ENCODE data around the gene TRIM54.

The TRIM54 gene

DNA sequence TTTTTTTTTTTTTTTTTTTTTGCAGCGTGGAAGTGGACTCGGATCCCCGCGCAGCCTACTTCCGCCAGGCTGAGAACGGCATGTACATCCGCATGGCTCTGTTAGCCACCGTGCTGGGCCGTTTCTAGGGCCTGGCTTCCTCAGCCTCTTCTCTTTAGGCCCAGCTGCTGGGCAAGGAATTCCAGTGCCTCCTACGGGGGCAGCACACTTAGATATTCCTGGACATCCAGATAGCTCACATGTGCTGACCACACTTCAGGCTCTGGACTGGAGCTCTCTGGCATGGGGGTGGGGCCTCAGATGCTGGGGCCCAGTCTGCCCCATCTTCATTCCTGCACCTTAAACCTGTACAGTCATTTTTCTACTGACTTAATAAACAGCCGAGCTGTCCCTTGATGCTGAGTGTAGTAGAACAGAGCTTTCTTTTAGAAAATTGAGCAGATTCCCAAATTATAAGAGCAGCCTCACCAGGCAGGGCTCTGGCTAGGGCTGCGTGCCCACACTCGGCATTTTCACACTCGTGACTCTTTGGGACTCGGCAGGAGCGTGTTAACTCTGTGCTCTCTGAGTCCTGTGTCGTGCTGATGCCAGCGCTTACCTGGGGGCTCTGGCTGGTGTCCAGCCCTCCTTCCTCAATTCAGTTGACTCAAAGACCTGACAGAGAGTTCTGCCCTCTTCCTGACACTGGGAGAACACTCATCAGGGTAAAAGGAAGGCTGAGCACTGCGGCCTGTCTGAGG, 38.7 kb upstream of the TRIM54 start:
- H3K36me3 ChIP-seq (ENCODE audit: control insufficient read depth, insufficient read depth, low read length): peaks cover 54% of the 10 kb centered on the region
- no peak overlapping the region for H3K27ac ChIP-seq (ENCODE audit: insufficient read depth, low read depth, low read length, poor library complexity, severe bottlenecking)
- no peaks in the 10 kb centered on the region for H3K9me3 ChIP-seq (ENCODE audit: control insufficient read depth, low read length)
- no peaks in the 10 kb centered on the region for H3K4me1 ChIP-seq (ENCODE audit: control insufficient read depth, insufficient read depth, low read length)
- no peak overlapping the region for H3K4me3 ChIP-seq (ENCODE audit: insufficient read depth, low read depth, low read length)
- no peaks in the 10 kb centered on the region for H3K27me3 ChIP-seq (ENCODE audit: control insufficient read depth, insufficient read depth, low read length, poor library complexity, severe bottlenecking)
- 92 to 94% methylated on average over 19 of the region's 19 CpGs for WGBS, 2 experiments

DNA sequence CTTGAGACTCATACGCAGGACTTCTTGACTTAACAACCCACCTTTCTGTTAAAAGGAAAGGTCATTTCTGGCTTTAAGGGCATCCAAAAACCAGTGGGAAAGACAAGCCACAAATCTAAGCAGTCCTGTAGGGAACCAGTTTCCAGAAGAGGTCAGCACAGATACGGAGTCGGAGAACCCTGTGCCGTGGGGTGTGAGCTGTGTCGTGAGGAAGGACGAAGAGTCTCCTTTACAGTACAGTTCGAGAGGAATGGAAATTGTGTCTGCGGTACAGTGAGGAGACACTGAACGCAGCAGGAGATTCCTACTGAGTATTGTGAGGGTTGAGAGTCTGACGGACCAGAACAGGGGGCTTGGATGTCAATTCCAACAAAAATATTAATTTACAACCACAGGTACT, 37.1 kb upstream of the TRIM54 start:
- 91 to 94% methylated on average over 9 to 10 of the region's 10 CpGs for WGBS, 2 experiments
- peaks cover 42% of the 10 kb centered on the region for H3K36me3 ChIP-seq (ENCODE audit: control insufficient read depth, insufficient read depth, low read length)

DNA sequence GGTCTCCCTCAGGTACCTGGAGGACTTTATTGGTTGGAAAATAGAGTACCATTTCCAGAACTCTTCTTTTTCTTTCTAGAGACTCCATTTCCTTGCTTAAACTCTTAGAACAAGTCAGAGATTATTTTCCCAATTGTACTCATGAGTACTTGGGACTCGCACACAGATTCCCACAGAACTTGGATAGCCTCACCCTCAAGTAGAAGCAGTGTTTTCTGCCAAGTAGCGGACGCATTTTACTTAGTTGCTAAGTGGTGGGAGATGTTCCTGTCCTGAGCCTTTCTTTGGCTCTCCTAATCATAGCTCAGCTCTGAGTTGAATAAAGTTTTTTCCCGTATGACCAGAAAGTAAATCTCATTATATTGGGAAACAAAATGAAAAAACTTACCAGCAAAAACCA, 36.6 kb upstream of the TRIM54 start:
- Histone ChIP-seq H3K36me3 (ENCODE audit: control insufficient read depth, insufficient read depth, low read length) (peaks cover 37% of the 10 kb centered on the region), H3K9me3 (ENCODE audit: control insufficient read depth, low read length) (no peaks in the 10 kb centered on the region), H3K27ac (ENCODE audit: insufficient read depth, low read depth, low read length, poor library complexity, severe bottlenecking) (no peak overlapping the region), H3K4me3 (ENCODE audit: insufficient read depth, low read depth, low read length) (no peak overlapping the region), H3K27me3 (ENCODE audit: control insufficient read depth, insufficient read depth, low read length, poor library complexity, severe bottlenecking) (peaks cover 2% of the 10 kb centered on the region), H3K4me1 (ENCODE audit: control insufficient read depth, insufficient read depth, low read length) (no peaks in the 10 kb centered on the region)
- WGBS, 2 experiments: 93 to 97% methylated on average over 4 of the region's 4 CpGs

More for the DNA sequence above, 37.1 kb upstream of the TRIM54 start:
- no peak overlapping the region for H3K27ac ChIP-seq (ENCODE audit: insufficient read depth, low read depth, low read length, poor library complexity, severe bottlenecking)
- H3K27me3 ChIP-seq (ENCODE audit: control insufficient read depth, insufficient read depth, low read length, poor library complexity, severe bottlenecking): no peaks in the 10 kb centered on the region
- no peak overlapping the region for H3K4me3 ChIP-seq (ENCODE audit: insufficient read depth, low read depth, low read length)
- H3K9me3 ChIP-seq (ENCODE audit: control insufficient read depth, low read length): no peaks in the 10 kb centered on the region
- H3K4me1 ChIP-seq (ENCODE audit: control insufficient read depth, insufficient read depth, low read length): no peaks in the 10 kb centered on the region

DNA sequence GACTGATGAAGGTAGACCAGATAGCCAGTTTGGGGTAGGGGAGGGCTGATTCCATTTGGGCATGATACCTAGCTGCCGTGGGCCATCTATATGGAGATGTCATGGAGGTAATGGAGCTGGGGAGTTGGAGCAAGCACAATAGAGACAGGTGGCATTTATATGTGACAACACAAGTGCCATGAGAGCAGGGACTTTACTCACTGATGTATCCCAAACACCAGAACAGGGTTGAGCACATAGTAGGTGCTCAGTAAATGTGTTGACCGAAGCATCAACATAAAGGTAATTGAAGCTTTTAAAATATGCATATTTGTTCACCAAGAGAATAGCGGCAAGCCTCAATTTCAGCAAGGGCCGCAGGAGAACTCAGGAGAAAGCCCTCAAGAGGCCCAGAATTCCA, 34.3 kb upstream of the TRIM54 start:
- 69 to 72% methylated on average over 4 of the region's 4 CpGs for WGBS, 2 experiments
- Histone ChIP-seq H3K4me1 (ENCODE audit: control insufficient read depth, insufficient read depth, low read length) (no peaks in the 10 kb centered on the region), H3K27me3 (ENCODE audit: control insufficient read depth, insufficient read depth, low read length, poor library complexity, severe bottlenecking) (peaks cover 12% of the 10 kb centered on the region), H3K4me3 (ENCODE audit: insufficient read depth, low read depth, low read length) (no peak overlapping the region), H3K9me3 (ENCODE audit: control insufficient read depth, low read length) (no peaks in the 10 kb centered on the region), H3K27ac (ENCODE audit: insufficient read depth, low read depth, low read length, poor library complexity, severe bottlenecking) (no peak overlapping the region), H3K36me3 (ENCODE audit: control insufficient read depth, insufficient read depth, low read length) (peaks cover 16% of the 10 kb centered on the region)

DNA sequence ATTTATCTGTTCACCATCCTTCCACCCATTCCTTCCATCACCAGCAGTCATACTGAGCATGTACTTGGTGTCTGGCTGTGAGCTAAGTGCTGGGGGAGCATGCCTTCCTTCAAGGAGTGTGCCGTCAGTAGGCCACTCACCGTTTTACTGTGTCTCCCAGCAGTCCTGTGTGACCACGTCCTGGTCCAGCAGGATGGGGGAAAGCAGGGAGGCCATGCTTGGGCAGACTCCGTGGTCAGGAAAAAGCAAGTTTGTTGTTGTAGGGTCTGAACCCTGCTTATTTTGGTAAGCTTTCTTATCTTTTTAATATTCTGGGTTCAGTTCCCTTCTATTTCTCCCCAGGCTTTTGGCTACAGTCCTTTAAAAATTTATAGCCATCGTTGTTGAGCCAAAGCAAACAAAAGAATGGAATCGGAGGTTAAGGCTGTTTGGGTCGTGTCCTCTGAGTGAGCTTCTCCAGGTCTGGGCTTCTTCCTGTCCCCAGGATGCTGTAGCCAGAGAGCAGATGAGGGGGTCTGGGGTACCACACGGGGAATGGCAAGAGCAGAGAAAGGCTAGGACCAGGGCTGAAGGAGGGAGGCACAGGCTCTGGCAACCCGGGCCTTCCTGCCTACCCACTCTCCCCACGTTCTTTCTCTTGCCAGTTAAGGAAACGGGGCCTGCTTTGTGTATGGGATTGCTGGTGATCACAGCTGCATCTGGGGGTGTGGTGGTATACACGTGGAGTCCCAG, 32.9 kb upstream of the TRIM54 start:
- no peaks in the 10 kb centered on the region for H3K9me3 ChIP-seq (ENCODE audit: control insufficient read depth, low read length)
- WGBS, 2 experiments: 83 to 87% methylated on average over 12 of the region's 12 CpGs
- H3K36me3 ChIP-seq (ENCODE audit: control insufficient read depth, insufficient read depth, low read length): peaks cover 1% of the 10 kb centered on the region
- no peak overlapping the region for H3K4me3 ChIP-seq (ENCODE audit: insufficient read depth, low read depth, low read length)
- peaks cover 12% of the 10 kb centered on the region for H3K27me3 ChIP-seq (ENCODE audit: control insufficient read depth, insufficient read depth, low read length, poor library complexity, severe bottlenecking)
- H3K4me1 ChIP-seq (ENCODE audit: control insufficient read depth, insufficient read depth, low read length): no peaks in the 10 kb centered on the region
- H3K27ac ChIP-seq (ENCODE audit: insufficient read depth, low read depth, low read length, poor library complexity, severe bottlenecking): no peak overlapping the region

DNA sequence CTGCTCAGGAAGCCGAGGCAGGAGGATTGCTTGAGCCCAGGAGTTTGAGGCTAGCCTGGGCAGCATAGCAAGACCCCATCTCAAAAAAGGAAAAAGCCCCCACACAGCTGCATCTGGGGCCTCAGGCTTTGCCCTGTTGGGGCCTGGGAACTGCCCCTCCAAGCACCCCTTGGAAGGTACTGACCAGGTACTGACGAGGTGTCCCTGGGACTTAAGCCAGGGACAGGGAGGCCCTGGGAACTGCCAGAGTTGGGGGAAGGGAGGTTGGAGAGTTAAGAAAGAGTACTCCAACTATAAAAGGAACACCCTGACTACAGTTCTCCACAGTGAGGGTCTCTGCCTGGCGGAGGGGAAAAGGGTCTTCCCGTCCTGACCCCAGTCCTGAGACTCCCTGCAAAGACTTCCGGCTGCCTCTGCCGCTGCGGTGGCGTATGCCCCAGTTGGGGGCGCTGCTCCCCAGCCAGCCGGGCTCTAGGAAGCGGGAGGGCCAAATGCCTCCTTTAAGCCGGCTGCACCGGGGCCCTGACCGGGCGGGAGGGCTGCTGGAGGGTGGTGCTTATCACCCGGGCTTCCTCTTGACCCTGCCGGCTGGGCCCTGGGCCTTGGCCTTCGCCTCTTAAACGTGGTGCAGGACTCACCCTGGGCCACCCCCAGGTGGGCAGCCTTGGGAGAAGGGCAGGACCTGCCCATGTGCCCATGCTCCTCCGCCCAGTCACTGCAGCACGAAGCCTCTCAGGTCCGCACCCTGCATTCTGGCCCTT, 32.2 kb upstream of the TRIM54 start:
- Histone ChIP-seq H3K36me3 (ENCODE audit: control insufficient read depth, insufficient read depth, low read length) (no peaks in the 10 kb centered on the region), H3K9me3 (ENCODE audit: control insufficient read depth, low read length) (no peaks in the 10 kb centered on the region), H3K4me1 (ENCODE audit: control insufficient read depth, insufficient read depth, low read length) (no peaks in the 10 kb centered on the region), H3K27ac (ENCODE audit: insufficient read depth, low read depth, low read length, poor library complexity, severe bottlenecking) (no peak overlapping the region), H3K4me3 (ENCODE audit: insufficient read depth, low read depth, low read length) (no peak overlapping the region), H3K27me3 (ENCODE audit: control insufficient read depth, insufficient read depth, low read length, poor library complexity, severe bottlenecking) (peaks cover 12% of the 10 kb centered on the region)
- WGBS, 2 experiments: 13 to 15% methylated on average over 22 of the region's 22 CpGs

DNA sequence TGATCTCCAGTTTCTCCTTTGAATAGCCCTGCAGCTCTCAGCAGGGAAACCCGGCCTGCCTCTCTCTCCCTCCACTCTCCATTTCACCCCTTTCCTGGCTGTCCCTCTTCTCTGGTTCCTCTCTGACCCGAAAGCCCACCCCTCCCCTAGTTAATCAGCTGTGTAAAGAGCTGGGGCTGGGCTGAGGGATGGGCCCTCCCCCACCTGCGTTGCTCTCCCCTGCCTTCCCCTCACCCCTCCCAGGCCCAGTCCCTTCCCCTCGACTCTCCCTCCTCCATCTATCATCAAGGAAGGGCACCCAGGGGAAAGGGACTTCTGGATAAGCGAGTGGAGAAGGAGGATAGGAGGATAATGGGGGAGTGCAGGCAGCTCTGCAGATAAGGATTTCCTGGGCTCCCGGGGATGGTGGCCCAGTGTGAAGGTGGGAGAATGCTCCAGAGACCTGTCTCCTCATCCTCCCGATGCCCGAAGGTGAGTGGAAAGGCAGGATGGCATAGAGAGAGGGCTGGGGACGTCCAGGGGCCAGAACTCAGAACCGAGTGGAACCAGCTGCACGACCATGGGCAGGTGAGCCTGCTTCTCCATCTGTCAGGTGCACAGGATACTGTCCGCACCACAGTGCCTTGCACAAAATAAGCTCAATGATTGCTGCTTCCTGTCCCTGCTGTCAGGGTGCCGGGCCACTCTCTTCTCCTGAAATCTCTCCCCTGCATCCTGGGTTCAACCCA, 31.4 kb upstream of the TRIM54 start:
- no peak overlapping the region for H3K27ac ChIP-seq (ENCODE audit: insufficient read depth, low read depth, low read length, poor library complexity, severe bottlenecking)
- H3K27me3 ChIP-seq (ENCODE audit: control insufficient read depth, insufficient read depth, low read length, poor library complexity, severe bottlenecking): peaks cover 12% of the 10 kb centered on the region
- H3K4me1 ChIP-seq (ENCODE audit: control insufficient read depth, insufficient read depth, low read length): no peaks in the 10 kb centered on the region
- 55 to 57% methylated on average over 12 of the region's 13 CpGs for WGBS, 2 experiments
- H3K4me3 ChIP-seq (ENCODE audit: insufficient read depth, low read depth, low read length): no peak overlapping the region
- no peaks in the 10 kb centered on the region for H3K9me3 ChIP-seq (ENCODE audit: control insufficient read depth, low read length)
- no peaks in the 10 kb centered on the region for H3K36me3 ChIP-seq (ENCODE audit: control insufficient read depth, insufficient read depth, low read length)

DNA sequence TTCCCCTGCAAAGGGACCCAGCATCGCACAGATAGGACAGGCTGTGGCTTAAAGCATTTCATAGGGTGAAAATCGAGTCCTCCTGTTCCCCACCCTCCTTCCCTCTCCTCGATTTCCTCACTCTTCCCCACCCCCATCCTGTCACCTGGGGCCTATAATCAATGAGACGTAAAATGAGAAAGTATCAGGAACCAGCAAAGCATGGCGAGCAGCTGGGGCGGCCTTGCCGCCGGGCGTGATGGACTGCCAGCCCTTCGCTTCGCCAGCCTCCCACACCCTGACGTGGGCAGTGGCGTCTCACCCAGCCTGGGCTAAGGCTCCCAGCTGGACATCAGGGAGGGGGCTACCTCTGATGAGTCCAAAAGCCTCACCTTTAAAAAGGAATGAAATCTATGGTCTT, 30.5 kb upstream of the TRIM54 start:
- Histone ChIP-seq H3K9me3 (ENCODE audit: control insufficient read depth, low read length) (no peaks in the 10 kb centered on the region), H3K4me1 (ENCODE audit: control insufficient read depth, insufficient read depth, low read length) (no peaks in the 10 kb centered on the region), H3K4me3 (ENCODE audit: insufficient read depth, low read depth, low read length) (no peak overlapping the region), H3K36me3 (ENCODE audit: control insufficient read depth, insufficient read depth, low read length) (no peaks in the 10 kb centered on the region), H3K27ac (ENCODE audit: insufficient read depth, low read depth, low read length, poor library complexity, severe bottlenecking) (no peak overlapping the region), H3K27me3 (ENCODE audit: control insufficient read depth, insufficient read depth, low read length, poor library complexity, severe bottlenecking) (peaks cover 12% of the 10 kb centered on the region)
- WGBS, 2 experiments: 76 to 77% methylated on average over 13 of the region's 13 CpGs

DNA sequence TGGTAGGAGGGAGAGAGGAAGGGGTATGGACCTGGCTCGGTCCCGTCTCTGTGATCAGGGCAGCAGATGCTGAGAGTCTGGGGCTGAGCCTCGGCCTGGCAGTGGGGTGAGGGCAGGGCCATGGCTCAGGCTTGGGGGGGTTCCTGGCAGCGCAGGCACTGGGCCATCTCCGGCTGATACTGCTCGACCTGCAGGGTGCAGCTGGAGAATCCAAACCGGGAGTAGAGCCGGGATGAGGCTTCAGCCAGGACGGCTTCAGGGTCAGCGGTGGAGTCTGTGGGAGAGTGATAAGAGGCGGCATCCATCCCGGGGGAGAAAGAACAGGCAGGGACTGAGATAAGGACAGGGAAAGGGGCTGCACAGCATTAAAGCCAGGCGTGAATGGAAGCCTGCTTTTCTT, 27.0 kb upstream of the TRIM54 start:
- Histone ChIP-seq H3K27ac (ENCODE audit: insufficient read depth, low read depth, low read length, poor library complexity, severe bottlenecking) (no peak overlapping the region), H3K27me3 (ENCODE audit: control insufficient read depth, insufficient read depth, low read length, poor library complexity, severe bottlenecking) (peaks cover 20% of the 10 kb centered on the region)
- 77 to 79% methylated on average over 13 of the region's 13 CpGs for WGBS, 2 experiments

More for the DNA sequence above, 27.0 kb upstream of the TRIM54 start:
- Histone ChIP-seq H3K36me3 (ENCODE audit: control insufficient read depth, insufficient read depth, low read length) (no peaks in the 10 kb centered on the region), H3K4me1 (ENCODE audit: control insufficient read depth, insufficient read depth, low read length) (no peaks in the 10 kb centered on the region), H3K4me3 (ENCODE audit: insufficient read depth, low read depth, low read length) (no peak overlapping the region), H3K9me3 (ENCODE audit: control insufficient read depth, low read length) (no peaks in the 10 kb centered on the region)
